Liver (tissue), 3 donors: ENCODE results near the gene HDAC6.

Experiments
- ATF3 ChIP-seq: IDR thresholded peaks from 2 replicates; pipeline ENCODE4 v1.6.1; 2016; ENCODE audit warnings: antibody characterized with exemption
- CTCF ChIP-seq: fragments of 150-350 bp; IDR thresholded peaks from 2 replicates; pipeline ENCODE4 v1.5.1; 2017; ENCODE audit warnings: improper control_type of control experiment, low read depth, low read length; ENCODE audit not compliant: missing input control
- JUND ChIP-seq, 2 donors: IDR thresholded peaks; 2 replicates each; pipeline ENCODE4 v1.6.1; 2016; ENCODE audit warnings: antibody characterized with exemption in 2 of 2
- REST ChIP-seq: IDR thresholded peaks from 2 replicates; pipeline ENCODE4 v1.6.1; 2016; ENCODE audit warnings: antibody characterized with exemption, mild to moderate bottlenecking
- RXRA ChIP-seq, 2 donors: IDR thresholded peaks; 2 replicates each; pipeline ENCODE4 v1.6.1; 2017 to 2018; ENCODE audit warnings: antibody characterized with exemption in 2 of 2, mild to moderate bottlenecking in 1 of 2
- TAF1 ChIP-seq: conservative IDR thresholded peaks from 2 replicates; pipeline ENCODE4 v1.6.1; 2016; ENCODE audit warnings: antibody characterized with exemption, mild to moderate bottlenecking
- YY1 ChIP-seq: IDR thresholded peaks from 2 replicates; pipeline ENCODE4 v1.6.1; 2016; ENCODE audit warnings: antibody characterized with exemption, mild to moderate bottlenecking
- donor health status: healthy.
- donor health status: healthy.

- TF ChIP-seq CTCF (no peak), YY1 (no peak), REST (no peak), ATF3 (no peak), TAF1 (no peak), JUND (IDR thresholded peaks at IDR 0.05) (no peak), RXRA (IDR thresholded peaks at IDR 0.05) (no peak)
Observed at GRCh38 chrX:48776818-48777439, 24.9 kb upstream of the HDAC6 start.
